Measurements from ENCODE around the gene LNX1. TPM values are rescaled to one million over a fixed set of nuclear protein-coding genes. Genes with fewer than 3 reads are reported as not detected.

The LNX1 gene
- total and polyA plus RNA-seq, 10 of the 15 experiments (the other 5 are each of a cell fraction or from before 2014, with no cell fraction given), result 0.72 to 1.4 (median 1.0) TPM

GRCh38 chr4:53514509-53514908 is 76.8 kb downstream of the LNX1 start (continued):
- TF ChIP-seq, protein P1, sequence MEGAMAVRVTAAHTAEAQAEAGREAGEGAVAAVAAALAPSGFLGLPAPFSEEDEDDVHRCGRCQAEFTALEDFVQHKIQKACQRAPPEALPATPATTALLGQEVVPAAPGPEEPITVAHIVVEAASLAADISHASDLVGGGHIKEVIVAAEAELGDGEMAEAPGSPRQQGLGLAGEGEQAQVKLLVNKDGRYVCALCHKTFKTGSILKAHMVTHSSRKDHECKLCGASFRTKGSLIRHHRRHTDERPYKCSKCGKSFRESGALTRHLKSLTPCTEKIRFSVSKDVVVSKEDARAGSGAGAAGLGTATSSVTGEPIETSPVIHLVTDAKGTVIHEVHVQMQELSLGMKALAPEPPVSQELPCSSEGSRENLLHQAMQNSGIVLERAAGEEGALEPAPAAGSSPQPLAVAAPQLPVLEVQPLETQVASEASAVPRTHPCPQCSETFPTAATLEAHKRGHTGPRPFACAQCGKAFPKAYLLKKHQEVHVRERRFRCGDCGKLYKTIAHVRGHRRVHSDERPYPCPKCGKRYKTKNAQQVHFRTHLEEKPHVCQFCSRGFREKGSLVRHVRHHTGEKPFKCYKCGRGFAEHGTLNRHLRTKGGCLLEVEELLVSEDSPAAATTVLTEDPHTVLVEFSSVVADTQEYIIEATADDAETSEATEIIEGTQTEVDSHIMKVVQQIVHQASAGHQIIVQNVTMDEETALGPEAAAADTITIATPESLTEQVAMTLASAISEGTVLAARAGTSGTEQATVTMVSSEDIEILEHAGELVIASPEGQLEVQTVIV (IDR thresholded peaks at IDR 0.05; ENCODE audit: borderline replicate concordance, partially characterized antibody), result no peak
- no peak for TF ChIP-seq ESRRA (IDR thresholded peaks at IDR 0.05; ENCODE audit: low read length)
- TF ChIP-seq GABPA (IDR thresholded peaks at IDR 0.05; ENCODE audit: low read depth), result no peak
- no peak for TF ChIP-seq ATF7 (IDR thresholded peaks at IDR 0.05; ENCODE audit: low read depth)
- no peak for TF ChIP-seq MTA2 (IDR thresholded peaks at IDR 0.05; ENCODE audit: low read depth)
- TF ChIP-seq, protein P2, sequence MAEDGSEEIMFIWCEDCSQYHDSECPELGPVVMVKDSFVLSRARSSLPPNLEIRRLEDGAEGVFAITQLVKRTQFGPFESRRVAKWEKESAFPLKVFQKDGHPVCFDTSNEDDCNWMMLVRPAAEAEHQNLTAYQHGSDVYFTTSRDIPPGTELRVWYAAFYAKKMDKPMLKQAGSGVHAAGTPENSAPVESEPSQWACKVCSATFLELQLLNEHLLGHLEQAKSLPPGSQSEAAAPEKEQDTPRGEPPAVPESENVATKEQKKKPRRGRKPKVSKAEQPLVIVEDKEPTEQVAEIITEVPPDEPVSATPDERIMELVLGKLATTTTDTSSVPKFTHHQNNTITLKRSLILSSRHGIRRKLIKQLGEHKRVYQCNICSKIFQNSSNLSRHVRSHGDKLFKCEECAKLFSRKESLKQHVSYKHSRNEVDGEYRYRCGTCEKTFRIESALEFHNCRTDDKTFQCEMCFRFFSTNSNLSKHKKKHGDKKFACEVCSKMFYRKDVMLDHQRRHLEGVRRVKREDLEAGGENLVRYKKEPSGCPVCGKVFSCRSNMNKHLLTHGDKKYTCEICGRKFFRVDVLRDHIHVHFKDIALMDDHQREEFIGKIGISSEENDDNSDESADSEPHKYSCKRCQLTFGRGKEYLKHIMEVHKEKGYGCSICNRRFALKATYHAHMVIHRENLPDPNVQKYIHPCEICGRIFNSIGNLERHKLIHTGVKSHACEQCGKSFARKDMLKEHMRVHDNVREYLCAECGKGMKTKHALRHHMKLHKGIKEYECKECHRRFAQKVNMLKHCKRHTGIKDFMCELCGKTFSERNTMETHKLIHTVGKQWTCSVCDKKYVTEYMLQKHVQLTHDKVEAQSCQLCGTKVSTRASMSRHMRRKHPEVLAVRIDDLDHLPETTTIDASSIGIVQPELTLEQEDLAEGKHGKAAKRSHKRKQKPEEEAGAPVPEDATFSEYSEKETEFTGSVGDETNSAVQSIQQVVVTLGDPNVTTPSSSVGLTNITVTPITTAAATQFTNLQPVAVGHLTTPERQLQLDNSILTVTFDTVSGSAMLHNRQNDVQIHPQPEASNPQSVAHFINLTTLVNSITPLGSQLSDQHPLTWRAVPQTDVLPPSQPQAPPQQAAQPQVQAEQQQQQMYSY (CRISPR knock-in tag; IDR thresholded peaks at IDR 0.05), result no peak
- TF ChIP-seq, protein P3, sequence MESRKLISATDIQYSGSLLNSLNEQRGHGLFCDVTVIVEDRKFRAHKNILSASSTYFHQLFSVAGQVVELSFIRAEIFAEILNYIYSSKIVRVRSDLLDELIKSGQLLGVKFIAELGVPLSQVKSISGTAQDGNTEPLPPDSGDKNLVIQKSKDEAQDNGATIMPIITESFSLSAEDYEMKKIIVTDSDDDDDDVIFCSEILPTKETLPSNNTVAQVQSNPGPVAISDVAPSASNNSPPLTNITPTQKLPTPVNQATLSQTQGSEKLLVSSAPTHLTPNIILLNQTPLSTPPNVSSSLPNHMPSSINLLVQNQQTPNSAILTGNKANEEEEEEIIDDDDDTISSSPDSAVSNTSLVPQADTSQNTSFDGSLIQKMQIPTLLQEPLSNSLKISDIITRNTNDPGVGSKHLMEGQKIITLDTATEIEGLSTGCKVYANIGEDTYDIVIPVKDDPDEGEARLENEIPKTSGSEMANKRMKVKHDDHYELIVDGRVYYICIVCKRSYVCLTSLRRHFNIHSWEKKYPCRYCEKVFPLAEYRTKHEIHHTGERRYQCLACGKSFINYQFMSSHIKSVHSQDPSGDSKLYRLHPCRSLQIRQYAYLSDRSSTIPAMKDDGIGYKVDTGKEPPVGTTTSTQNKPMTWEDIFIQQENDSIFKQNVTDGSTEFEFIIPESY (IDR thresholded peaks at IDR 0.05), result no peak

Measured in GM12878 (cell line).